ENCODE data around the gene TCN2. TPM values are rescaled to one million over a fixed set of nuclear protein-coding genes. Genes with fewer than 3 reads are reported as not detected.

The TCN2 gene
- total and polyA plus RNA-seq, 2 of the 4 experiments (the other 2 are of a cell fraction), result 1.3 to 3.6 TPM

DNA sequence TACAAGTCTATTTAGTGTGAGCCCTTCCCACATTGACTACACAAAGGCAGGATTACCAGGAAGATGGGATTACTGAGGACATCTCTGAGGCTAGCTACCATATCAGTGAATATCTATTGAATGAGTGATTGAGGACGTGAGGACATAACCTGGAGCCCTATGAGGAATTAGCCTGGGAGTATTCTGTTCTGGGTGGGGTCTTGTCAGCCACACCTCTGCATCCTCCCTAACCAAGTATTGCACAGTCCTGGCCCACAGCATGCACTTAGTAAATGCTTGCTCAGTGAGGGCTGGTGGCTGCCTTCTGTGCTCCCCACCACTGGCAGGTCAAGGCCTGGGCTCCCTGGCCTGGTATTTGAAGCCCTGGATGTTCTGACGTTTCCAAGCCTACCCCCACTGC, 45.9 kb downstream of the TCN2 start:
- H3K9ac ChIP-seq (ENCODE audit: low read depth, low read length), result no peak overlapping the region
- H4K8ac ChIP-seq (ENCODE audit: low read depth in 2 of 2, low read length in 2 of 2), result no peak overlapping the region
- dilution Hi-C loops (cut with HindIII; ENCODE audit: low sequenced_read_pairs, unreplicated experiment), result no loop called here
- no peak overlapping the region for H2BK15ac ChIP-seq (ENCODE audit: low read depth, low read length)
- no peak overlapping the region for H3K56ac ChIP-seq (ENCODE audit: extremely low read depth, insufficient read depth, low read length)
- DNase-seq (no peak), ATAC-seq (ENCODE audit: low read depth) (no peak)
- no peaks in the 10 kb centered on the region for H3K9me3 ChIP-seq (ENCODE audit: control insufficient read depth, insufficient read depth, low read length)
- no peaks in the 10 kb centered on the region for H4K20me1 ChIP-seq (ENCODE audit: insufficient read depth, low read length)
- peaks cover 6% of the 10 kb centered on the region for H3K4me1 ChIP-seq (ENCODE audit: control insufficient read depth, insufficient read depth, low read length)
- no peak overlapping the region for H2AK5ac ChIP-seq (ENCODE audit: low read depth, low read length)
- H3K27ac ChIP-seq (ENCODE audit: insufficient read depth, low read length), result no peak overlapping the region
- H3K79me1 ChIP-seq (ENCODE audit: low read depth in 1 of 2, low read length in 2 of 2), result peaks cover 0 to 15% of the 10 kb centered on the region in 2 experiments; a peak in 1 of 4 replicates
- intact Hi-C loops (cut with micrococcal nuclease), result no loop called here
- no peak overlapping the region for H3K18ac ChIP-seq (ENCODE audit: low read depth, low read length)
- peaks cover 13% of the 10 kb centered on the region for H3K9me1 ChIP-seq (ENCODE audit: insufficient read depth, low read length)
- no peak overlapping the region for H2BK20ac ChIP-seq (ENCODE audit: low read depth, low read length)
- H2BK5ac ChIP-seq (ENCODE audit: low read depth, low read length, poor library complexity, severe bottlenecking), result no peak overlapping the region
- peaks cover 2% of the 10 kb centered on the region; the same call in 1 of the 2 replicates for H3K36me3 ChIP-seq (ENCODE audit: control insufficient read depth, insufficient read depth, low read length)
- no peak for TF ChIP-seq CEBPB (IDR thresholded peaks at IDR 0.05; ENCODE audit: low read depth, low read length)
- TF ChIP-seq SMC3 (IDR thresholded peaks at IDR 0.05; ENCODE audit: low read depth, low read length), result no peak
- no peak for TF ChIP-seq MAZ (IDR thresholded peaks at IDR 0.05; ENCODE audit: borderline replicate concordance, low read depth, low read length)
- TF ChIP-seq RCOR1 (IDR thresholded peaks at IDR 0.05; ENCODE audit: insufficient replicate concordance, low read length), result no peak
- TF ChIP-seq NFE2L2 (IDR thresholded peaks at IDR 0.05; ENCODE audit: low read depth, low read length), result no peak
- TF ChIP-seq, protein P1, sequence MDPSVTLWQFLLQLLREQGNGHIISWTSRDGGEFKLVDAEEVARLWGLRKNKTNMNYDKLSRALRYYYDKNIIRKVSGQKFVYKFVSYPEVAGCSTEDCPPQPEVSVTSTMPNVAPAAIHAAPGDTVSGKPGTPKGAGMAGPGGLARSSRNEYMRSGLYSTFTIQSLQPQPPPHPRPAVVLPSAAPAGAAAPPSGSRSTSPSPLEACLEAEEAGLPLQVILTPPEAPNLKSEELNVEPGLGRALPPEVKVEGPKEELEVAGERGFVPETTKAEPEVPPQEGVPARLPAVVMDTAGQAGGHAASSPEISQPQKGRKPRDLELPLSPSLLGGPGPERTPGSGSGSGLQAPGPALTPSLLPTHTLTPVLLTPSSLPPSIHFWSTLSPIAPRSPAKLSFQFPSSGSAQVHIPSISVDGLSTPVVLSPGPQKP (IDR thresholded peaks at IDR 0.05; ENCODE audit: borderline replicate concordance, low read depth, low read length), result no peak
- TF ChIP-seq, protein P2, sequence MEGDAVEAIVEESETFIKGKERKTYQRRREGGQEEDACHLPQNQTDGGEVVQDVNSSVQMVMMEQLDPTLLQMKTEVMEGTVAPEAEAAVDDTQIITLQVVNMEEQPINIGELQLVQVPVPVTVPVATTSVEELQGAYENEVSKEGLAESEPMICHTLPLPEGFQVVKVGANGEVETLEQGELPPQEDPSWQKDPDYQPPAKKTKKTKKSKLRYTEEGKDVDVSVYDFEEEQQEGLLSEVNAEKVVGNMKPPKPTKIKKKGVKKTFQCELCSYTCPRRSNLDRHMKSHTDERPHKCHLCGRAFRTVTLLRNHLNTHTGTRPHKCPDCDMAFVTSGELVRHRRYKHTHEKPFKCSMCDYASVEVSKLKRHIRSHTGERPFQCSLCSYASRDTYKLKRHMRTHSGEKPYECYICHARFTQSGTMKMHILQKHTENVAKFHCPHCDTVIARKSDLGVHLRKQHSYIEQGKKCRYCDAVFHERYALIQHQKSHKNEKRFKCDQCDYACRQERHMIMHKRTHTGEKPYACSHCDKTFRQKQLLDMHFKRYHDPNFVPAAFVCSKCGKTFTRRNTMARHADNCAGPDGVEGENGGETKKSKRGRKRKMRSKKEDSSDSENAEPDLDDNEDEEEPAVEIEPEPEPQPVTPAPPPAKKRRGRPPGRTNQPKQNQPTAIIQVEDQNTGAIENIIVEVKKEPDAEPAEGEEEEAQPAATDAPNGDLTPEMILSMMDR (conservative IDR thresholded peaks at IDR 0.05; ENCODE audit: low read depth, low read length), result no peak
- TF ChIP-seq POLR2A (IDR thresholded peaks at IDR 0.05; ENCODE audit: low read depth, low read length), result no peak
- no peak for TF ChIP-seq FOS (IDR thresholded peaks at IDR 0.05; ENCODE audit: low read depth, low read length)
- TF ChIP-seq MXI1 (IDR thresholded peaks at IDR 0.05; ENCODE audit: borderline replicate concordance, low read depth, low read length), result no peak
- TF ChIP-seq, protein P3, sequence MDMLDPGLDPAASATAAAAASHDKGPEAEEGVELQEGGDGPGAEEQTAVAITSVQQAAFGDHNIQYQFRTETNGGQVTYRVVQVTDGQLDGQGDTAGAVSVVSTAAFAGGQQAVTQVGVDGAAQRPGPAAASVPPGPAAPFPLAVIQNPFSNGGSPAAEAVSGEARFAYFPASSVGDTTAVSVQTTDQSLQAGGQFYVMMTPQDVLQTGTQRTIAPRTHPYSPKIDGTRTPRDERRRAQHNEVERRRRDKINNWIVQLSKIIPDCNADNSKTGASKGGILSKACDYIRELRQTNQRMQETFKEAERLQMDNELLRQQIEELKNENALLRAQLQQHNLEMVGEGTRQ (IDR thresholded peaks at IDR 0.05; ENCODE audit: low read depth, low read length), result no peak
- TF ChIP-seq BHLHE40 (IDR thresholded peaks at IDR 0.05; ENCODE audit: low read depth, low read length), result no peak
- no peak for TF ChIP-seq MAFK (IDR thresholded peaks at IDR 0.05; ENCODE audit: low read depth, low read length)
- TF ChIP-seq RFX5 (IDR thresholded peaks at IDR 0.05; ENCODE audit: low read depth, low read length), result no peak
- no peak for TF ChIP-seq CHD1 (IDR thresholded peaks at IDR 0.05; ENCODE audit: low read depth, low read length)
- TF ChIP-seq RAD21 (IDR thresholded peaks at IDR 0.05; ENCODE audit: low read length), result no peak
- no peaks in the 10 kb centered on the region for H3K27me3 ChIP-seq (ENCODE audit: control insufficient read depth, insufficient read depth, low read length)
- POLR2A ChIA-PET (ENCODE audit: unreplicated experiment), result no interaction called here
- no peak overlapping the region for H3K14ac ChIP-seq (replicated peaks; ENCODE audit: low read depth, low read length)
- in situ Hi-C loops (cut with MboI; ENCODE audit: low sequenced_read_pairs), result no loop called here
- no peak overlapping the region for H3K4me2 ChIP-seq (ENCODE audit: low read depth, low read length)
- no peak overlapping the region for H2AFZ ChIP-seq (replicated peaks; ENCODE audit: low read length, poor library complexity)
- no peak overlapping the region for H3K4ac ChIP-seq (ENCODE audit: low read depth, low read length)
- BruUV-seq (replicated peaks), result no TSS peak
- no peak overlapping the region for H3K4me3 ChIP-seq (ENCODE audit: insufficient read depth, low read depth, low read length)
- H2AK9ac ChIP-seq (replicated peaks; ENCODE audit: low read depth, low read length, poor library complexity), result no peak overlapping the region
- H2BK120ac ChIP-seq (ENCODE audit: low read depth, low read length), result no peak overlapping the region
- CTCF ChIA-PET, result no interaction called here
- H3K23ac ChIP-seq (ENCODE audit: low read depth, low read length), result no peak overlapping the region
- WGBS, 2 experiments (ENCODE audit: extremely low coverage in 2 of 2, insufficient read length in 1 of 2), result 100% methylated on average over 1 of the region's 2 CpGs; no CpG with 5 or more reads in 1 of the 2 experiments
- H4K5ac ChIP-seq (ENCODE audit: low read depth, low read length), result no peak overlapping the region
- no peak overlapping the region for H4K91ac ChIP-seq (ENCODE audit: insufficient read depth, low read depth, low read length)
